ENCODE results near the gene TLCD4. TPM values are rescaled to one million over a fixed set of nuclear protein-coding genes. Genes with fewer than 3 reads are reported as not detected.

TLCD4 gene
- total and polyA plus RNA-seq, 2 of the 13 experiments (the other 11 are each of a cell fraction or from before 2014, with no cell fraction given): 4.7 to 14.5 TPM

GRCh38 chr1:95068956-95069709 is 48.0 kb upstream of the TLCD4 start (continued):
- TF ChIP-seq NPAS2 (CRISPR knock-in tag; IDR thresholded peaks at IDR 0.05; ENCODE audit: borderline replicate concordance): no peak
- TF ChIP-seq ZEB1 (IDR thresholded peaks at IDR 0.05; ENCODE audit: insufficient replicate concordance, low read depth): no peak
- no peak for TF ChIP-seq ZUFSP (CRISPR knock-in tag; IDR thresholded peaks at IDR 0.05; ENCODE audit: borderline replicate concordance)
- TF ChIP-seq PAWR (CRISPR knock-in tag; IDR thresholded peaks at IDR 0.05; ENCODE audit: borderline replicate concordance): no peak
- TF ChIP-seq RXRB (CRISPR knock-in tag; IDR thresholded peaks at IDR 0.05; ENCODE audit: borderline replicate concordance): 0 out of 2 replicates have a peak, but pooled peaks have one; percentile 26
- TF ChIP-seq CCAR2 (optimal IDR thresholded peaks at IDR 0.05; ENCODE audit: low read depth, low read length): no peak
- TF ChIP-seq NR0B2 (CRISPR knock-in tag; IDR thresholded peaks at IDR 0.05): no peak
- TF ChIP-seq GATAD1 (CRISPR knock-in tag; IDR thresholded peaks at IDR 0.05): no peak
- no peak for TF ChIP-seq EEA1 (CRISPR knock-in tag; IDR thresholded peaks at IDR 0.05; ENCODE audit: borderline replicate concordance)
- peak; percentile 70 for TF ChIP-seq PPARG (CRISPR knock-in tag; conservative IDR thresholded peaks at IDR 0.05)
- TF ChIP-seq ZNF598 (CRISPR knock-in tag; IDR thresholded peaks at IDR 0.05; ENCODE audit: borderline replicate concordance): no peak
- TF ChIP-seq SNAPC5 (CRISPR knock-in tag; IDR thresholded peaks at IDR 0.05; ENCODE audit: borderline replicate concordance): no peak
- no peak for TF ChIP-seq ZBTB44 (CRISPR knock-in tag; IDR thresholded peaks at IDR 0.05)
- TF ChIP-seq ADNP (CRISPR knock-in tag; IDR thresholded peaks at IDR 0.05): no peak
- no peak for TF ChIP-seq FOXK2 (IDR thresholded peaks at IDR 0.05)
- no peak for TF ChIP-seq RXRA (CRISPR knock-in tag; IDR thresholded peaks at IDR 0.05)
- peak; percentile 8; the same call in 1 of the 2 replicates for TF ChIP-seq BCL6 (CRISPR knock-in tag; IDR thresholded peaks at IDR 0.05)
- TF ChIP-seq THRA (CRISPR knock-in tag; IDR thresholded peaks at IDR 0.05; ENCODE audit: borderline replicate concordance): no peak
- TF ChIP-seq SOX13 (IDR thresholded peaks at IDR 0.05): no peak
- TF ChIP-seq SOX13 (CRISPR knock-in tag; conservative IDR thresholded peaks at IDR 0.05 in 1 of 2, IDR thresholded peaks at IDR 0.05 in 1 of 2): peak in 1 of 2 experiments; percentile 52; a peak in 1 of 4 replicates
- TF ChIP-seq ZNF282 (IDR thresholded peaks at IDR 0.05; ENCODE audit: partially characterized antibody): no peak
- no peak for TF ChIP-seq STAT5B (CRISPR knock-in tag; IDR thresholded peaks at IDR 0.05)
- TF ChIP-seq FOSL2 (CRISPR knock-in tag; IDR thresholded peaks at IDR 0.05): peak; percentile 21; the same call in 1 of the 2 replicates
- no peak for TF ChIP-seq SAFB2 (CRISPR knock-in tag; IDR thresholded peaks at IDR 0.05; ENCODE audit: borderline replicate concordance, low read depth)
- TF ChIP-seq THYN1 (CRISPR knock-in tag; IDR thresholded peaks at IDR 0.05; ENCODE audit: borderline replicate concordance, low read depth): no peak
